B cell (primary cell): Measurements from ENCODE around the gene PHF24. TPM values are rescaled to one million over a fixed set of nuclear protein-coding genes. Genes with fewer than 3 reads are reported as not detected.

ENCODE experiments used
- ATAC-seq: fragments of 200-7000 bp; cut with Tn5 transposase; one replicate; pipeline ENCODE4 v1.10.0; 2021; ENCODE audit warnings: low read depth, mild to moderate bottlenecking, moderate number of reproducible peaks, moderate library complexity
- CTCF ChIA-PET: fragments of 350-600 bp; sonication (Branson Sonifier 250); formaldehyde crosslinking; loops from one replicate; lab custom pipeline; 2021; ENCODE audit warnings: antibody characterized with exemption, inconsistent platforms; lab: Charles Lee
- POLR2A ChIA-PET: fragments of 350-600 bp; sonication (Branson Sonifier 250); formaldehyde crosslinking; loops from one replicate; lab custom pipeline; 2021; ENCODE audit warnings: antibody characterized with exemption; lab: Charles Lee
- DNase-seq: peaks from one replicate; pipeline ENCODE4 v3.0.0; 2013
- H2AFZ ChIP-seq: 2 replicates; pipeline ENCODE4 v1.6.1; 2012; ENCODE audit warnings: mild to moderate bottlenecking, low read depth, low read length; ENCODE audit not compliant: insufficient read depth, poor library complexity, severe bottlenecking
- H3K27ac ChIP-seq, 2 donors: 1 replicate in 1 of 2; 2 replicates in 1 of 2; pipeline ENCODE4 v1.5.1; 2012 to 2013; ENCODE audit warnings: low read length in 2 of 2, mild to moderate bottlenecking in 2 of 2, moderate library complexity in 1 of 2
- H3K27me3 ChIP-seq, 4 experiments: fragments of 200-600 bp in 1 of 4; sonication (generic) in 1 of 4; replicated peaks in 1 of 4; 1 replicate in 2 of 4; 2 replicates in 2 of 4; pipeline versions ENCODE4 v1.6.1 to v1.7.0; 2013 to 2016; ENCODE audit warnings: low read length in 3 of 4, mild to moderate bottlenecking in 2 of 4, mixed read lengths in 1 of 4, moderate library complexity in 1 of 4; ENCODE audit not compliant: insufficient read depth in 4 of 4, control insufficient read depth in 3 of 4; ENCODE audit errors: control extremely low read depth in 1 of 4
- H3K36me3 ChIP-seq, 2 experiments: replicated peaks in 1 of 2; 1 replicate in 1 of 2; 2 replicates in 1 of 2; pipeline versions ENCODE4 v1.6.1 to v1.7.1; 2013; ENCODE audit warnings: low read length in 1 of 2; ENCODE audit not compliant: insufficient read depth in 2 of 2, control insufficient read depth in 1 of 2; ENCODE audit errors: control extremely low read depth in 1 of 2, extremely low read depth in 1 of 2
- H3K4me1 ChIP-seq, 2 donors: fragments of 200-600 bp in 1 of 2; sonication (generic) in 1 of 2; 1 replicate in 1 of 2; 2 replicates in 1 of 2; pipeline versions ENCODE4 v1.5.1 to v1.6.1; 2013 to 2017; ENCODE audit warnings: low read length in 2 of 2; ENCODE audit not compliant: control insufficient read depth in 2 of 2, insufficient read depth in 2 of 2
- H3K4me2 ChIP-seq: replicated peaks from 2 replicates; pipeline ENCODE3; 2012; ENCODE audit warnings: mild to moderate bottlenecking, low read depth, low read length; ENCODE audit not compliant: poor library complexity, severe bottlenecking
- H3K4me3 ChIP-seq, 5 experiments: fragments of 200-600 bp in 1 of 5; sonication (generic) in 1 of 5; 1 replicate in 3 of 5; 2 replicates in 2 of 5; pipeline versions ENCODE4 v1.5.1 to v1.7.0; 2011 to 2016; ENCODE audit warnings: low read length in 4 of 5, mild to moderate bottlenecking in 4 of 5, low read depth in 2 of 5, control low read depth in 1 of 5, moderate library complexity in 1 of 5; ENCODE audit not compliant: insufficient read depth in 1 of 5; ENCODE audit errors: control extremely low read depth in 1 of 5, extremely low read depth in 1 of 5
- H3K79me2 ChIP-seq: fragments of 200-600 bp; sonication (generic); one replicate; pipeline ENCODE4 v1.6.0; 2016; ENCODE audit warnings: low read length; ENCODE audit not compliant: control insufficient read depth, insufficient read depth
- H3K9ac ChIP-seq: fragments of 200-600 bp; sonication (generic); 2 replicates; pipeline ENCODE4 v1.6.1; 2017; ENCODE audit warnings: mild to moderate bottlenecking, low read length, moderate library complexity
- H3K9me3 ChIP-seq, 3 donors: one replicate each; pipeline versions ENCODE4 v1.6.1 to v1.7.1; 2013; ENCODE audit warnings: low read length in 2 of 3; ENCODE audit not compliant: control insufficient read depth in 2 of 3, insufficient read depth in 1 of 3; ENCODE audit errors: control extremely low read depth in 1 of 3
- H4K20me1 ChIP-seq: 2 replicates; pipeline ENCODE4 v1.6.0; 2012; ENCODE audit warnings: mild to moderate bottlenecking, low read length; ENCODE audit not compliant: insufficient read depth, control insufficient read depth, poor library complexity, severe bottlenecking
- H3K27ac Mint-ChIP-seq: one replicate; pipeline ENCODE4 v1.8.0; 2021; ENCODE audit warnings: mixed read lengths
- H3K27me3 Mint-ChIP-seq: one replicate; pipeline ENCODE4 v1.8.0; 2021; ENCODE audit warnings: mixed read lengths
- H3K4me1 Mint-ChIP-seq: one replicate; pipeline ENCODE4 v1.8.0; 2021; ENCODE audit warnings: mixed read lengths
- H3K4me3 Mint-ChIP-seq: one replicate; pipeline ENCODE4 v1.8.0; 2021; ENCODE audit warnings: mixed read lengths
- H3K9me3 Mint-ChIP-seq: one replicate; pipeline ENCODE4 v1.8.0; 2022; ENCODE audit warnings: mixed read lengths; ENCODE audit not compliant: insufficient read depth
- EZH2 ChIP-seq: IDR thresholded peaks from 2 replicates; pipeline ENCODE4 v1.6.1; 2012; ENCODE audit warnings: borderline replicate concordance, low read depth, mild to moderate bottlenecking, moderate library complexity, low read length; ENCODE audit not compliant: insufficient read depth, poor library complexity, severe bottlenecking
- WGBS: methylation state at CpG from one replicate; pipeline ENCODE4 v1.1.5; 2013; ENCODE audit warnings: missing lambda C conversion rate; ENCODE audit not compliant: insufficient coverage; 5-methylcytosine and 5-hydroxymethylcytosine counted together
- intact Hi-C: fragments of 100-400 bp; cut with micrococcal nuclease; formaldehyde crosslinking; loops from one replicate; pipeline ENCODE4 v1.10.0; 2022
- polyA plus RNA-seq: library from polyadenylated mRNA; depleted of rRNA; stranded (reverse); fragments of >200 nt; gene quantifications from 2 replicates; pipeline ENCODE4 v1.2.3, GENCODE V29; 2012
- total RNA-seq, 2 donors: library from RNA; stranded (reverse); fragments of 120-200 nt in 1 of 2; gene quantifications; 1 replicate in 1 of 2; 2 replicates in 1 of 2; pipeline versions ENCODE4 v1.2.3 to v1.2.4, GENCODE V29; 2013 to 2022
- TF ChIP-seq, protein P1 (sequence below): fragments of 200-600 bp; IDR thresholded peaks from one replicate; pipeline ENCODE4 v1.8.0; 2022; ENCODE audit warnings: antibody characterized with exemption, mild to moderate bottlenecking

Gene PHF24
- total and polyA plus RNA-seq, 2 donors (not counting 1 experiment from before 2014, with no cell fraction given): not detected

DNA sequence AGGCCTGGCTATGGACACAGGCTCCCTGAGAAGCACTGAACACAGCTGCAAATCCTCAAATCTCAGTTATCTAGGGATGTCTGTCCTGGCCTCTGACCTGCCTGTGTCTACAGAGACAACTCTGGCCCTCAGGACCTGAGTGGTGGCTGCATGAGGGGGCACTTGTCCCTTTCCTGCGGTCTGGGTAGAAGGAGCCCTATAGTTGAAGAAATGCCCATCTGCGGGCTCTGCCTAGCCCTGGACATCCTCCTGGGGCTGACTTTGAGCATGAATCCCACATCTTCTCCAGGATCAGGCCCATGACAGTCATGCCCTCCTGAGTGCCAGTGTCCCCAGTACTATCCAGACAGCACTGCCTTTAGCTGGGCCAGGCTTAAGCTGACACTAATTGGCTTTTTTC, 41.5 kb downstream of the PHF24 start:
- no peak overlapping the region for H2AFZ ChIP-seq
- H3K27ac Mint-ChIP-seq: no peak overlapping the region
- POLR2A ChIA-PET: no interaction called here
- no peaks in the 10 kb centered on the region for H3K4me1 ChIP-seq
- ATAC-seq: no peak
- 100% methylated on average over 2 of the region's 2 CpGs for WGBS
- H3K27me3 Mint-ChIP-seq: no peaks in the 10 kb centered on the region
- CTCF ChIA-PET: no interaction called here
- H3K4me3 Mint-ChIP-seq: no peak overlapping the region
- H3K79me2 ChIP-seq: no peaks in the 10 kb centered on the region
- H3K4me2 ChIP-seq: no peak overlapping the region
- H4K20me1 ChIP-seq: no peaks in the 10 kb centered on the region
- H3K4me3 ChIP-seq: no peak overlapping the region
- H3K4me1 Mint-ChIP-seq: no peaks in the 10 kb centered on the region
- no peaks in the 10 kb centered on the region for H3K9me3 ChIP-seq
- H3K9me3 Mint-ChIP-seq: no peaks in the 10 kb centered on the region
- H3K36me3 ChIP-seq: no peaks in the 10 kb centered on the region
- no peak overlapping the region for H3K9ac ChIP-seq
- H3K27ac ChIP-seq: no peak overlapping the region
- H3K27me3 ChIP-seq: no peaks in the 10 kb centered on the region
- TF ChIP-seq, protein P1, sequence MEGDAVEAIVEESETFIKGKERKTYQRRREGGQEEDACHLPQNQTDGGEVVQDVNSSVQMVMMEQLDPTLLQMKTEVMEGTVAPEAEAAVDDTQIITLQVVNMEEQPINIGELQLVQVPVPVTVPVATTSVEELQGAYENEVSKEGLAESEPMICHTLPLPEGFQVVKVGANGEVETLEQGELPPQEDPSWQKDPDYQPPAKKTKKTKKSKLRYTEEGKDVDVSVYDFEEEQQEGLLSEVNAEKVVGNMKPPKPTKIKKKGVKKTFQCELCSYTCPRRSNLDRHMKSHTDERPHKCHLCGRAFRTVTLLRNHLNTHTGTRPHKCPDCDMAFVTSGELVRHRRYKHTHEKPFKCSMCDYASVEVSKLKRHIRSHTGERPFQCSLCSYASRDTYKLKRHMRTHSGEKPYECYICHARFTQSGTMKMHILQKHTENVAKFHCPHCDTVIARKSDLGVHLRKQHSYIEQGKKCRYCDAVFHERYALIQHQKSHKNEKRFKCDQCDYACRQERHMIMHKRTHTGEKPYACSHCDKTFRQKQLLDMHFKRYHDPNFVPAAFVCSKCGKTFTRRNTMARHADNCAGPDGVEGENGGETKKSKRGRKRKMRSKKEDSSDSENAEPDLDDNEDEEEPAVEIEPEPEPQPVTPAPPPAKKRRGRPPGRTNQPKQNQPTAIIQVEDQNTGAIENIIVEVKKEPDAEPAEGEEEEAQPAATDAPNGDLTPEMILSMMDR: no peak
- no peak for TF ChIP-seq EZH2
- no peak for DNase-seq
- intact Hi-C loops: no loop called here

DNA sequence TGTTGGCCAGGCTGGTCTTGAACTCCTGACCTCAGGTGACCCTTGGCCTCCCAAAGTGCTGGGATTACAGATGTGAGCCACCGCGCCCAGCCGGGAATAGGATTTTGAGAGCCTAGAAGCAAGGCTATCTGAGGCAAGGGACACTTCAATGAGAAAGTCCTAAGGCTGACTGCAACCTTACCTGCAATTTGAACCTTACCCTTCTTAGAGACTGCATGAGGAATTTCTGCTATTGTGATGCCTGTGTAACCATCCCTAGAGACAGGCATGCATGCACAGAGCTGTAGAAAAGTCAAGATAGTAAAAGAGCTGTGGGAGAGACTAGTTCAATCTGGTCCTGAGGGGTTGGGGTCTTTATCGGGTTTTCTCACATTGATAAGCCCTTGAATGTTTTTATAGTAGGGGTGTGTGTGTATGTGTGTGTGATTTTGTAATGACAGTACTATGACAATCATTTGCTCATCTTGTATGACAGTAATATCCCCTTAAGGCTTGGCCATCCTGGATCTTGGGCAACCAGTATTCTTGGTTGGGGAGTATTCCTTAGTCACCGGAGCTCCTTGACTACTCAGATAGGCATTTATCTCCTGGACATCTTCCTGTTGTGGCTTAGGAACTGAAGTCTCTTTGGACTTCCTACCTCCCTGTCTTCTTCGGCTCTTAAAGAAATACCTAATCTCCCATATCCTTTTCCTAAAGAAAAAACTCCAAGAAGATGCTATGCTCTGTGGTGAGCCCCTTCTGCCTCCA, 42.6 kb downstream of the PHF24 start:
- 100% methylated on average over 3 of the region's 6 CpGs for WGBS
- no peaks in the 10 kb centered on the region for H3K4me1 Mint-ChIP-seq
- DNase-seq: no peak
- no peaks in the 10 kb centered on the region for H3K79me2 ChIP-seq
- no peak overlapping the region for H2AFZ ChIP-seq
- H3K27me3 ChIP-seq: no peaks in the 10 kb centered on the region
- ATAC-seq: no peak
- ChIA-PET POLR2A (no interaction called here), CTCF (interaction anchor here (1.2 kb wide), 1 partner anchor 101 kb away, joined by 4 read pairs; no protein-coding TSS in a partner anchor)
- no peaks in the 10 kb centered on the region for H3K4me1 ChIP-seq
- no peak overlapping the region for H3K9ac ChIP-seq
- no peaks in the 10 kb centered on the region for H3K9me3 Mint-ChIP-seq
- H3K4me2 ChIP-seq: no peak overlapping the region
- intact Hi-C loops: no loop called here
- H3K27ac ChIP-seq: no peak overlapping the region
- H3K27ac Mint-ChIP-seq: no peak overlapping the region
- no peaks in the 10 kb centered on the region for H3K27me3 Mint-ChIP-seq
- H3K9me3 ChIP-seq: no peaks in the 10 kb centered on the region
- no peak for TF ChIP-seq EZH2
- H4K20me1 ChIP-seq: no peaks in the 10 kb centered on the region
- H3K4me3 Mint-ChIP-seq: no peak overlapping the region
- H3K4me3 ChIP-seq: no peak overlapping the region
- no peaks in the 10 kb centered on the region for H3K36me3 ChIP-seq
